Caco-2 (cell line): Measurements from ENCODE around the gene DSE. TPM values are rescaled to one million over a fixed set of nuclear protein-coding genes. Genes with fewer than 3 reads are reported as not detected.

Source experiments
- BruUV-seq: library from RNA; stranded (reverse); fragments of 400-500 nt; replicated peaks from 2 replicates; lab custom pipeline; 2021; lab: Mats Ljungman, UMichigan
- CTCF ChIA-PET: fragments of 300-600 bp; sonication (Branson Sonifier 250); formaldehyde crosslinking; loops from one replicate; lab custom pipeline; 2022; ENCODE audit warnings: antibody characterized with exemption; lab: Charles Lee
- POLR2A ChIA-PET: fragments of 300-600 bp; sonication (Branson Sonifier 250); formaldehyde crosslinking; loops from one replicate; lab custom pipeline; 2022; ENCODE audit warnings: antibody characterized with exemption; lab: Charles Lee
- DNase-seq, 2 experiments: peaks; one replicate each; pipeline versions ENCODE4 v3.0.0 to v3.0.0-alpha.2; 2020 to 2022
- H3K27me3 ChIP-seq: replicated peaks from 2 replicates; pipeline ENCODE4 v1.6.0; 2011; ENCODE audit warnings: low read length; ENCODE audit not compliant: control insufficient read depth, insufficient read depth
- H3K36me3 ChIP-seq: 2 replicates; pipeline ENCODE4 v1.5.1; 2011; ENCODE audit warnings: low read length; ENCODE audit not compliant: control insufficient read depth, insufficient read depth
- H3K4me1 ChIP-seq: fragments of 250-450 bp; sonication (Bioruptor Pico); 2 replicates; pipeline ENCODE4 v1.5.1; 2020; ENCODE audit warnings: mild to moderate bottlenecking
- H3K4me3 ChIP-seq: 2 replicates; pipeline ENCODE4 v1.5.1; 2011; ENCODE audit warnings: low read depth, mild to moderate bottlenecking, control low read depth, low read length
- H3K9me3 ChIP-seq: fragments of 250-450 bp; sonication (Bioruptor Pico); 2 replicates; pipeline ENCODE4 v1.5.1; 2020; ENCODE audit warnings: mild to moderate bottlenecking, moderate library complexity
- H3K27ac Mint-ChIP-seq: one replicate; pipeline ENCODE4 v1.8.0; 2022; ENCODE audit warnings: mixed read lengths; ENCODE audit not compliant: unreplicated experiment
- H3K27me3 Mint-ChIP-seq: one replicate; pipeline ENCODE4 v1.8.0; 2022; ENCODE audit warnings: mixed read lengths; ENCODE audit not compliant: insufficient read depth, unreplicated experiment
- H3K36me3 Mint-ChIP-seq: one replicate; pipeline ENCODE4 v1.8.0; 2022; ENCODE audit warnings: mild to moderate bottlenecking, mixed read lengths; ENCODE audit not compliant: insufficient read depth, unreplicated experiment
- H3K4me1 Mint-ChIP-seq: one replicate; pipeline ENCODE4 v1.8.0; 2022; ENCODE audit warnings: low read depth, mixed read lengths; ENCODE audit not compliant: unreplicated experiment
- H3K4me3 Mint-ChIP-seq: one replicate; pipeline ENCODE4 v1.8.0; 2022; ENCODE audit warnings: mild to moderate bottlenecking, moderate library complexity, mixed read lengths; ENCODE audit not compliant: unreplicated experiment
- H3K9me3 Mint-ChIP-seq: one replicate; pipeline ENCODE4 v1.8.0; 2022; ENCODE audit warnings: mixed read lengths; ENCODE audit not compliant: unreplicated experiment
- CTCF ChIP-seq, 2 experiments: fragments of 200-600 bp in 1 of 2; IDR thresholded peaks; 1 replicate in 1 of 2; 2 replicates in 1 of 2; pipeline versions ENCODE4 v1.5.1 to v1.8.0; 2011 to 2022; ENCODE audit warnings: antibody characterized with exemption in 1 of 2, control low read depth in 1 of 2, inconsistent platforms in 1 of 2, low read depth in 1 of 2, low read length in 1 of 2, mild to moderate bottlenecking in 1 of 2, moderate library complexity in 1 of 2; ENCODE audit not compliant: insufficient read depth in 1 of 2, severe bottlenecking in 1 of 2, unreplicated experiment in 1 of 2
- intact Hi-C: fragments of 100-400 bp; cut with micrococcal nuclease; formaldehyde crosslinking; loops from one replicate; pipeline ENCODE4 v1.10.0; 2022; ENCODE audit not compliant: unreplicated experiment
- total RNA-seq: library from RNA; stranded (reverse); gene quantifications from 2 replicates; pipeline ENCODE4 v1.2.3, GENCODE V29; 2022

The DSE gene
- total RNA-seq, 1 experiment from 2014 or later = 2.8 TPM

- DNase-seq = no peak
- ChIA-PET POLR2A (no interaction called here), CTCF (no interaction called here)
- Mint-ChIP-seq H3K36me3 (no peaks in the 10 kb centered on the region), H3K4me1 (no peaks in the 10 kb centered on the region), H3K27ac (no peak overlapping the region), H3K9me3 (no peaks in the 10 kb centered on the region), H3K4me3 (no peak overlapping the region), H3K27me3 (peaks cover 2% of the 10 kb centered on the region)
- H3K4me1 ChIP-seq = no peaks in the 10 kb centered on the region
- H3K36me3 ChIP-seq = no peaks in the 10 kb centered on the region
- no peak for TF ChIP-seq CTCF (IDR thresholded peaks at IDR 0.05; ENCODE audit: insufficient read depth in 1 of 2, low read depth in 1 of 2, low read length in 1 of 2, severe bottlenecking in 1 of 2, unreplicated experiment in 1 of 2)
- no peak overlapping the region for H3K4me3 ChIP-seq
- no TSS peak for BruUV-seq
- no peaks in the 10 kb centered on the region for H3K27me3 ChIP-seq
- no peaks in the 10 kb centered on the region for H3K9me3 ChIP-seq
- intact Hi-C loops = no loop called here
Observed at GRCh38 chr6:116405138-116405537, 34.4 kb downstream of the DSE start.

- Histone ChIP-seq H3K4me3 (no peak overlapping the region), H3K9me3 (no peaks in the 10 kb centered on the region), H3K27me3 (no peaks in the 10 kb centered on the region), H3K36me3 (no peaks in the 10 kb centered on the region), H3K4me1 (no peaks in the 10 kb centered on the region)
- DNase-seq = no peak
- no peak overlapping the region for H3K27ac Mint-ChIP-seq
- H3K4me1 Mint-ChIP-seq = no peaks in the 10 kb centered on the region
- H3K9me3 Mint-ChIP-seq = no peaks in the 10 kb centered on the region
- H3K36me3 Mint-ChIP-seq = no peaks in the 10 kb centered on the region
- no TSS peak for BruUV-seq
- CTCF ChIA-PET = no interaction called here
- no peak overlapping the region for H3K4me3 Mint-ChIP-seq
- H3K27me3 Mint-ChIP-seq = peaks cover 2% of the 10 kb centered on the region
- intact Hi-C loops = no loop called here
- no peak for TF ChIP-seq CTCF (IDR thresholded peaks at IDR 0.05; ENCODE audit: insufficient read depth in 1 of 2, low read depth in 1 of 2, low read length in 1 of 2, severe bottlenecking in 1 of 2, unreplicated experiment in 1 of 2)
- POLR2A ChIA-PET = no interaction called here
Observed at GRCh38 chr6:116405652-116406356, 35.1 kb downstream of the DSE start.

GRCh38 chr6:116406678-116407345 is 36.1 kb downstream of the DSE start:
- H3K9me3 ChIP-seq = no peaks in the 10 kb centered on the region
- Mint-ChIP-seq H3K27ac (no peak overlapping the region), H3K9me3 (no peaks in the 10 kb centered on the region), H3K36me3 (no peaks in the 10 kb centered on the region), H3K4me3 (no peak overlapping the region), H3K4me1 (no peaks in the 10 kb centered on the region), H3K27me3 (peaks cover 2% of the 10 kb centered on the region)
- ChIA-PET CTCF (no interaction called here), POLR2A (no interaction called here)
- H3K4me1 ChIP-seq = no peaks in the 10 kb centered on the region
- BruUV-seq = no TSS peak
- no peaks in the 10 kb centered on the region; the same call in 1 of the 2 replicates for H3K27me3 ChIP-seq
- intact Hi-C loops = no loop called here
- H3K4me3 ChIP-seq = no peak overlapping the region
- no peak for DNase-seq
- no peak for TF ChIP-seq CTCF (IDR thresholded peaks at IDR 0.05; ENCODE audit: insufficient read depth in 1 of 2, low read depth in 1 of 2, low read length in 1 of 2, severe bottlenecking in 1 of 2, unreplicated experiment in 1 of 2)
- no peaks in the 10 kb centered on the region for H3K36me3 ChIP-seq
